Fibroblast of mammary gland (primary cell): ENCODE data around the gene NIP7.
"Not testable (repeated sequence)": the region's sequence is repeated elsewhere in the genome, so short reads cannot be mapped to it uniquely, and the experiment has no call there.

Experiments used
- DNase-seq: peaks from one replicate; pipeline ENCODE4 v3.0.0-alpha.2; 2010; ENCODE audit warnings: low read depth
- H3K4me3 ChIP-seq: 2 replicates; pipeline ENCODE4 v1.5.1; 2011; ENCODE audit warnings: low read depth, mild to moderate bottlenecking, low read length, moderate library complexity; ENCODE audit not compliant: control insufficient read depth
- CTCF ChIP-seq: conservative IDR thresholded peaks from 2 replicates; pipeline ENCODE4 v1.5.1; 2011; ENCODE audit warnings: low read depth, low read length, inconsistent platforms; ENCODE audit not compliant: control insufficient read depth, insufficient read depth

NIP7 gene

GRCh38 chr16:69339289-69340094, at the start of gene NIP7, which contains the start of gene COG8:
NIP7 (plus strand) TSS chr16:69339772; CDS start chr16:69339830, 58 bp downstream.
COG8 (minus strand) TSS chr16:69339564; CDS start chr16:69339552, 12 bp downstream.
- TF ChIP-seq CTCF, result peak; percentile 75
- peak within 1 kb of the TSS; percentile 78 for H3K4me3 ChIP-seq
- DNase-seq, result peak; percentile 99

DNA sequence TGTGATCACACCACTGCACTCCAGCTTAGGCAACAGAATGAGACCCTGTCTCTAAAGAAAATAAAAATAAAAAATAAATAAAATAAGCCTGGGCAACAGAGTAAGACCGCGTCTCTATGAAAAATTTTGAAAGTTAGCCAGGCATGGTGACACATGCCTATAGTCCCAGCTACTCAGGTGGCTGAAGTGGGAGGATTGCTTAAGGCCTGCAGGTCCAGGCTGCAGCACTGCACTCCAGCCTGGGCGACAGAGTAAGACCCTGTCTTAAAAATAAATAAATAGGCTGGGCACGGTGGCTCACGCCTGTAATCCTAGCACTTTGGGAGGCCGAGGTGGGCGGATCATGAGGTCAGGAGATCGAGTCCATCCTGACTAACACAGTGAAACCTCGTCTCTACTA, 47.9 kb upstream of the NIP7 start:
- DNase-seq, H3K4me3 ChIP-seq: not testable (repeated sequence)

DNA sequence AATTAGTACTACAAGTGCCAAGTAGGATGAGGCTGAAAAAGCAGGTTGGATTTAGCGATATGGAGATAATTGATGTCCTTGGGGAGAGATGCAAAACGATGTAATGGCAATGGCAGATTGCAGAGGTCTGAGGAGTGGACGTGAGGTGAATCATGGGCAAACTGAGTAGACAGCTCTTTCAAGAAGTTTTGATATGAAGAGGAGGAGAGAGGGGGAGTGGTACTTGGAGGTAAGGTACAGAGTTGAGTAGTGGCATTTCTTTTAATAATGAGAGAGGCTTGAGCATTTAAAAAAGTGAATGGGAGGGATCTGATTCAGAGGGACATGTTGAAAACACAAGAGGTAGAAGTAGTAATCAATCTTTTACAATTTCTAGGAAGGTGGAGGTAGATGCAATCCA, 46.2 kb upstream of the NIP7 start:
- no peak overlapping the region for H3K4me3 ChIP-seq
- no peak for TF ChIP-seq CTCF
- DNase-seq, result no peak

DNA sequence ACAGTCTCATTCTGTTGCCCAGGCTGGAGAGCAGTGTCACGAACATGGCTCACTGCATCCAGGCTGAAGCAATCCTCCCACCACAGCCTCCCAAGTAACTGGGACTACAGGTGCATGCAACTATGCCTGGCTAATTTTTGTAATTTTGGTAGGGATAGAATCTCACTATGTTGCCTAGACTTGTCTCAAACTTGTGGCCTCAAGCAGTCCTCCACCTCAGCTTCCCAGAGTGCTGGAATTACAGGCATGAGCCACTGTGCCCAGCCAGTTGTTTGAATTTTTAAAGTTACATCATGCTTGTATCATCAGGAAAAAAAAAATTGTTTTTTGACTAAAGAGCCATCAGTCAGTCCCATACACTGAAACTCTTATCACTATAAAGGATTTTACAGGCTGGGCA, 45.5 kb upstream of the NIP7 start:
- H3K4me3 ChIP-seq, result no peak overlapping the region
- no peak for DNase-seq
- TF ChIP-seq CTCF, result no peak

GRCh38 chr16:69296771-69297170, 42.8 kb upstream of the NIP7 start:
- DNase-seq, H3K4me3 ChIP-seq: not testable (repeated sequence)

DNA sequence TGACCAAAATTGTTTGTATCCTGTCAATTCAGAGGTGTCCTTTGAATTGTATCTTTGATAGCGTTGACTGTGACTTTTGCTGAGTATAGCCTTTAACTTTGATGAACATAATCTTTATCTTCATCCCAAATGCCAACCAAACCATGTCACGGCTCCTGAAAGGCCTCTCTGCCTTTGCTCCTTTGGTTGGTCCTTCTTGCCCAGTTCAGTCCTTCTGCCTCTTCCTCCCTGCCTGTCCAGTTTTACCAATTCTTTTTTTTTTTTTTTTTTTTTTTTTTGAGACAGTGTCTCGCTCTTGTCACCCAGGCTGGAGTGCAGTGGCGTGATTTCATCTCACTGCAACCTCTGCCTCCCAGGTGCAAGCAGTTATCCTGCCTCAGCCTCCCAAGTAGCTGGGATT, 41.3 kb upstream of the NIP7 start:
- no peak for DNase-seq
- no peak overlapping the region for H3K4me3 ChIP-seq
- no peak for TF ChIP-seq CTCF

- H3K4me3 ChIP-seq, result no peak overlapping the region
- TF ChIP-seq CTCF, result no peak
- no peak for DNase-seq
Observed at GRCh38 chr16:69301187-69301586, 38.4 kb upstream of the NIP7 start.

- no peak overlapping the region for H3K4me3 ChIP-seq
- no peak for DNase-seq
- TF ChIP-seq CTCF, result no peak
Observed at GRCh38 chr16:69301861-69302260, 37.7 kb upstream of the NIP7 start.
